ENCODE measurements around the gene PECR. TPM values are rescaled to one million over a fixed set of nuclear protein-coding genes. Genes with fewer than 3 reads are reported as not detected.

Gene PECR
- total RNA-seq, 1 donor: 10.1 TPM

DNA sequence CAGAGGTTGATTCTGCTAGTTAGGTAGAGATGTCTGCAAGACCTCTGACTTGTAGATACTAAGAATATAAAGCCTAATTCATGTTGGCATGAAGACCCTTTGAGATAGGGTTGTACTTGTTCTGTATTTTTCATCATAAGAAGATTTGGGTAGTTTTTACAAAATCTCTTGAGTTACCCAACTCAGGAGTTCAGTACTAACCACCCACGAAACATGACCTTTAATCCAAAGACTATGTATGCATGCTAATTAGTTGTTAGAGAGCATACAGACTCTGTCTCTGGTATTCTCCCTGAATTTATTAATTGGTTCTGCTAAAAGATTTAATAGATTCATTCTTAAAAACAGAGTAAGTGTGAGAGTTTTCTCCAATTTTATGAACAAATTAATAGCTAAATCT lies 16.9 kb downstream of the PECR start:
- Histone ChIP-seq H4K20me1 (ENCODE audit: insufficient read depth, low read length) (no peaks in the 10 kb centered on the region), H3K4me1 (ENCODE audit: insufficient read depth, low read length) (peaks cover 9% of the 10 kb centered on the region), H3K27me3 (ENCODE audit: insufficient read depth, low read length) (no peaks in the 10 kb centered on the region), H3K36me3 (ENCODE audit: insufficient read depth, low read length) (no peaks in the 10 kb centered on the region), H3K4me3 (ENCODE audit: insufficient read depth, low read length) (no peak overlapping the region), H3K4me2 (ENCODE audit: insufficient read depth, low read length) (no peak overlapping the region), H3K27ac (ENCODE audit: low read depth, low read length) (no peak overlapping the region), H3K9me3 (ENCODE audit: low read depth, low read length) (no peaks in the 10 kb centered on the region), H3K79me2 (ENCODE audit: insufficient read depth, low read length) (no peaks in the 10 kb centered on the region), H2AFZ (ENCODE audit: low read length) (no peak overlapping the region)
- TF ChIP-seq, protein P1, sequence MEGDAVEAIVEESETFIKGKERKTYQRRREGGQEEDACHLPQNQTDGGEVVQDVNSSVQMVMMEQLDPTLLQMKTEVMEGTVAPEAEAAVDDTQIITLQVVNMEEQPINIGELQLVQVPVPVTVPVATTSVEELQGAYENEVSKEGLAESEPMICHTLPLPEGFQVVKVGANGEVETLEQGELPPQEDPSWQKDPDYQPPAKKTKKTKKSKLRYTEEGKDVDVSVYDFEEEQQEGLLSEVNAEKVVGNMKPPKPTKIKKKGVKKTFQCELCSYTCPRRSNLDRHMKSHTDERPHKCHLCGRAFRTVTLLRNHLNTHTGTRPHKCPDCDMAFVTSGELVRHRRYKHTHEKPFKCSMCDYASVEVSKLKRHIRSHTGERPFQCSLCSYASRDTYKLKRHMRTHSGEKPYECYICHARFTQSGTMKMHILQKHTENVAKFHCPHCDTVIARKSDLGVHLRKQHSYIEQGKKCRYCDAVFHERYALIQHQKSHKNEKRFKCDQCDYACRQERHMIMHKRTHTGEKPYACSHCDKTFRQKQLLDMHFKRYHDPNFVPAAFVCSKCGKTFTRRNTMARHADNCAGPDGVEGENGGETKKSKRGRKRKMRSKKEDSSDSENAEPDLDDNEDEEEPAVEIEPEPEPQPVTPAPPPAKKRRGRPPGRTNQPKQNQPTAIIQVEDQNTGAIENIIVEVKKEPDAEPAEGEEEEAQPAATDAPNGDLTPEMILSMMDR (IDR thresholded peaks at IDR 0.05; ENCODE audit: extremely low read depth, low read depth, low read length): no peak
- DNase-seq (ENCODE audit: insufficient read length, low spot score, missing footprints): no peak

DNA sequence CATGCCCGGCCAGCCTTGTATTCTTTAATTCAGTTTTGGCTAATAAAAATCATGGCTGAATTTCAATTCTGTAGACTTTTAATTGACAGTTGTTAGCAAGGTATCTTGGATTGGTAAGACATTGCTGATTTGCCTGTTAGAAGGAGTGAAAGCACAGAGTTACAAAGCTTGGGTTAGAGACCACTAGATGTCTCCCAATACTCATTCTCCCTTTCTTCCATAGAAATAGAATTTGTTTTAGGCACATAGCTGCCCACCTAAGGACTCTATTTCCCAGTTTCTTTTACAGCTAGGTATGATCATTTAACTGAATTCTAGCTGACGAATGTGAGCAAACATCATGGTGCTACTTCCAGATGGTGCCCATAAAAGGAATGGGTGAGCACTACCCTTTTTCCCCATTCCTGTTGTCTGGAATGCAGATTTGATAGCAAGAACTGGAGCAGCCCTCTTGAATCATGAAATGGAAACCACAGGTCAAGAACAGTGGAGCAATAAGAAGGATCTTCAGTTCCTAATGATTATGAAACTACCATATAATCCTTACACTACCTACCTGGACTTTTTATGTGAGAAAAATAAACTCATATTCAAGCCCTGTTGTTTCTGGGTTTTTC lies 17.5 kb downstream of the PECR start:
- no peaks in the 10 kb centered on the region for H4K20me1 ChIP-seq (ENCODE audit: insufficient read depth, low read length)
- H3K27ac ChIP-seq (ENCODE audit: low read depth, low read length): no peak overlapping the region
- no peaks in the 10 kb centered on the region for H3K9me3 ChIP-seq (ENCODE audit: low read depth, low read length)
- peak overlapping the region; percentile 4 for H2AFZ ChIP-seq (ENCODE audit: low read length)
- H3K27me3 ChIP-seq (ENCODE audit: insufficient read depth, low read length): no peaks in the 10 kb centered on the region
- H3K4me1 ChIP-seq (ENCODE audit: insufficient read depth, low read length): peaks cover 9% of the 10 kb centered on the region
- TF ChIP-seq, protein P1 (IDR thresholded peaks at IDR 0.05; ENCODE audit: extremely low read depth, low read depth, low read length): no peak
- no peak overlapping the region for H3K4me3 ChIP-seq (ENCODE audit: insufficient read depth, low read length)
- DNase-seq (ENCODE audit: insufficient read length, low spot score, missing footprints): no peak
- no peaks in the 10 kb centered on the region for H3K79me2 ChIP-seq (ENCODE audit: insufficient read depth, low read length)
- H3K36me3 ChIP-seq (ENCODE audit: insufficient read depth, low read length): no peaks in the 10 kb centered on the region
- no peak overlapping the region for H3K4me2 ChIP-seq (ENCODE audit: insufficient read depth, low read length)

DNA sequence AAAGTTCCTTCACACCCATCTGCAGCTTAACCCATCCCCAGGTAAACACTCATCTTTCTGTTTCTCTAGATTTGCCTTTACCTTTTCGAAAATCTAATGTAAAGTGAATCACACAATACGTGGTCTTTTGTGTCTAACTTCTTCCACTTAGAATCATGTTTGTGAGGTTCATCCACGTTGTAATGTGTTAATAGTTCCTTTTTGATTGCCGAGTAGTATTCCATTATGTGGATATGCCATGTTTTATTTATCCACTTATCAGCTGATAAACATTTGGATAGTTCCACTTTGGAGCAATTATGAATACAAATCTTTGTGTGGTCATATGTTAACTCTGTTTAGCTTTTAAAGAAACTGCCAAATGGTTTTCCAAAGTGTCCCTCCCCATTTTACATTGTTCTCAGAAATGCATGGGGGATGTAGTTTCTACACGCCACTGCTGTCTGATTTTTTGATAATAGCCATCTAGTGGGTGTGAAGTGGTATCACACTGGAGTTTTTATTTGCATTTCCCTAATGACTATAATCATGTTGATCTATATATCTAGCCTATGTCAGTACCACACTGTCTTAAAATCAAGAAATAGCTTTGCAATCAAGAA lies 22.3 kb downstream of the PECR start:
- no peaks in the 10 kb centered on the region for H3K27me3 ChIP-seq (ENCODE audit: insufficient read depth, low read length)
- H3K4me3 ChIP-seq (ENCODE audit: insufficient read depth, low read length): no peak overlapping the region
- no peak overlapping the region for H3K27ac ChIP-seq (ENCODE audit: low read depth, low read length)
- TF ChIP-seq, protein P1 (IDR thresholded peaks at IDR 0.05; ENCODE audit: extremely low read depth, low read depth, low read length): peak; percentile 25
- H3K9me3 ChIP-seq (ENCODE audit: low read depth, low read length): no peaks in the 10 kb centered on the region
- no peaks in the 10 kb centered on the region for H3K79me2 ChIP-seq (ENCODE audit: insufficient read depth, low read length)
- no peak overlapping the region for H2AFZ ChIP-seq (ENCODE audit: low read length)
- no peaks in the 10 kb centered on the region for H3K36me3 ChIP-seq (ENCODE audit: insufficient read depth, low read length)
- peaks cover 14% of the 10 kb centered on the region for H3K4me1 ChIP-seq (ENCODE audit: insufficient read depth, low read length)
- no peaks in the 10 kb centered on the region for H4K20me1 ChIP-seq (ENCODE audit: insufficient read depth, low read length)
- DNase-seq (ENCODE audit: insufficient read length, low spot score, missing footprints): no peak
- no peak overlapping the region for H3K4me2 ChIP-seq (ENCODE audit: insufficient read depth, low read length)

DNA sequence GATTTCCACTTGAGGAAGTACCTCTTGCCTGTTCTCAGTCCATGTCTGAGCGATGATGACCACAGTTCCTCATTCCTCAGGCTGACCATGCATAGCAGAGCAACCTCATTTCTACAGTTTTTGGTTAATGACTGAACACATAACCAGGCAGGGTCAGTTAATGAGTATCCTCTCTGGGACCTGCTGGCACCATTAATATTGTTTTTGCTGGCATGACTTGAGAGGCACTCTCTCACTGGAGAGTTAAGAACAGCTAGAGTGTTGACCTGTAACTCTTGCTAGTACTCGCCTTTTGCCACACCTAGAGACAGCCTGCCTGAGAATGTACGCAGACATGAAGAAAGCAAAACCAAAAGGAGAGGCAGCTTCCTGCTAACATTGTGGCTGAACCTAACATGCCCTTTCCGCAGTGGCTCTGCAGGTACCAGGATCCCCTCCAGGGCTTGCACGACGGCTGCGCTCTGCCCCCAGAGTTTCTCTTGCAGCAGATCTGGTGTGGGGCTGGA lies 23.9 kb downstream of the PECR start:
- H3K79me2 ChIP-seq (ENCODE audit: insufficient read depth, low read length): no peaks in the 10 kb centered on the region
- H3K4me2 ChIP-seq (ENCODE audit: insufficient read depth, low read length): peak overlapping the region; percentile 74
- no peak overlapping the region for H3K27ac ChIP-seq (ENCODE audit: low read depth, low read length)
- no peaks in the 10 kb centered on the region for H4K20me1 ChIP-seq (ENCODE audit: insufficient read depth, low read length)
- peak; percentile 75 for DNase-seq (ENCODE audit: insufficient read length, low spot score, missing footprints)
- H3K27me3 ChIP-seq (ENCODE audit: insufficient read depth, low read length): no peaks in the 10 kb centered on the region
- TF ChIP-seq, protein P1 (IDR thresholded peaks at IDR 0.05; ENCODE audit: extremely low read depth, low read depth, low read length): no peak
- H3K9me3 ChIP-seq (ENCODE audit: low read depth, low read length): no peaks in the 10 kb centered on the region
- peak overlapping the region; percentile 20 for H2AFZ ChIP-seq (ENCODE audit: low read length)
- peak overlapping the region; percentile 40 for H3K4me3 ChIP-seq (ENCODE audit: insufficient read depth, low read length)
- H3K4me1 ChIP-seq (ENCODE audit: insufficient read depth, low read length): peaks cover 14% of the 10 kb centered on the region
- H3K36me3 ChIP-seq (ENCODE audit: insufficient read depth, low read length): no peaks in the 10 kb centered on the region
